H1 (cell line): ENCODE data around the gene TCERG1.

Experiments
- BCL11A ChIP-seq, 2 experiments: IDR thresholded peaks; one replicate each; pipeline ENCODE4 v1.6.1; 2011; ENCODE audit warnings: low read depth in 2 of 2, low read length in 2 of 2, mild to moderate bottlenecking in 2 of 2
- CEBPB ChIP-seq: IDR thresholded peaks from 2 replicates; pipeline ENCODE4 v1.6.1; 2012; ENCODE audit warnings: low read depth, low read length
- CTCF ChIP-seq, 3 experiments: IDR thresholded peaks; 1 replicate in 2 of 3; 2 replicates in 1 of 3; pipeline versions ENCODE4 v1.5.1 to v1.6.1; 2011; ENCODE audit warnings: low read length in 3 of 3, mild to moderate bottlenecking in 3 of 3, inconsistent platforms in 2 of 3, low read depth in 1 of 3, moderate library complexity in 1 of 3; ENCODE audit not compliant: insufficient read depth in 1 of 3; ENCODE audit errors: control extremely low read depth in 1 of 3
- EGR1 ChIP-seq: IDR thresholded peaks from 2 replicates; pipeline ENCODE4 v1.6.1; 2011; ENCODE audit warnings: low read depth, low read length, borderline replicate concordance
- EP300 ChIP-seq, 2 experiments: IDR thresholded peaks; 1 replicate in 1 of 2; 2 replicates in 1 of 2; pipeline ENCODE4 v1.6.1; 2011 to 2012; ENCODE audit warnings: low read depth in 2 of 2, low read length in 2 of 2, mild to moderate bottlenecking in 2 of 2, borderline replicate concordance in 1 of 2, inconsistent platforms in 1 of 2, moderate library complexity in 1 of 2
- GTF2F1 ChIP-seq: IDR thresholded peaks from 2 replicates; pipeline ENCODE4 v1.6.1; 2012; ENCODE audit warnings: low read depth, low read length, improper control_type of control experiment, borderline replicate concordance
- KDM1A ChIP-seq: fragments of 200-600, 300-600 bp; sonication (generic); IDR thresholded peaks from 2 replicates; pipeline ENCODE4 v1.7.1; 2016; ENCODE audit warnings: mild to moderate bottlenecking, low read length, borderline replicate concordance
- POLR2A ChIP-seq, 2 experiments: IDR thresholded peaks; 1 replicate in 1 of 2; 2 replicates in 1 of 2; pipeline ENCODE4 v1.6.1; 2011; ENCODE audit warnings: low read depth in 2 of 2, low read length in 2 of 2, mild to moderate bottlenecking in 2 of 2; ENCODE audit errors: control extremely low read depth in 1 of 2
- POLR2AphosphoS5 ChIP-seq: IDR thresholded peaks from 2 replicates; pipeline ENCODE4 v1.6.1; 2011; ENCODE audit warnings: low read depth, low read length
- RFX5 ChIP-seq: IDR thresholded peaks from 2 replicates; pipeline ENCODE4 v1.6.1; 2011; ENCODE audit warnings: low read depth, low read length, improper control_type of control experiment, borderline replicate concordance
- TAF1 ChIP-seq: IDR thresholded peaks from 2 replicates; pipeline ENCODE4 v1.6.1; 2011; ENCODE audit warnings: mild to moderate bottlenecking, low read depth, low read length
- ZNF274 ChIP-seq: IDR thresholded peaks from 2 replicates; pipeline ENCODE4 v1.7.0; 2012; ENCODE audit warnings: low read length, borderline replicate concordance; ENCODE audit errors: extremely low read depth
- TF ChIP-seq, protein P1 (sequence below): IDR thresholded peaks from 2 replicates; pipeline ENCODE4 v1.6.1; 2012; ENCODE audit warnings: inconsistent platforms

DNA sequence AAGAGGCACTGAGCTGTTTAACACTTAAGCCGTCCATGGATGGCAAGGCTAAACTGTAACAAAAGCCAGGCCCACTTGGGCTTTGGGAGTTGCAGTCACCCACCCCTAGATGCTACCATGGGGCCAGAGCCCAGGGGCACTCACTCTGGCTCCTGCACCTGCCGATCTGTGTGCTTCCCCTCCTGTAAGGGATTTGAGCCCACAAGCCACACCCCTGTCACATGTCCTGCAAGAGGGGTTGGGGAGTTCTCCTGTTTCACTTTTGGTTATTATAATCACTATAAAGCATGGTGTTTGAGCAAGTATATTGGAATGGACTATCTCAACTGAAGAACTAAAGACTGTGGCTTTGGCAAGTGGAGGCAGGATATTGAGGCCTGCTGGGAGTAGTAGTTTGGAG is 82.9 kb downstream of the TCERG1 start:
- TF ChIP-seq, protein P1, sequence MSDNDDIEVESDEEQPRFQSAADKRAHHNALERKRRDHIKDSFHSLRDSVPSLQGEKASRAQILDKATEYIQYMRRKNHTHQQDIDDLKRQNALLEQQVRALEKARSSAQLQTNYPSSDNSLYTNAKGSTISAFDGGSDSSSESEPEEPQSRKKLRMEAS: no peak
- TF ChIP-seq CEBPB (no peak), CTCF (IDR thresholded peaks at IDR 0.05; ENCODE audit: control extremely low read depth in 1 of 3, insufficient read depth in 1 of 3, low read depth in 1 of 3, low read length in 3 of 3) (no peak), POLR2AphosphoS5 (no peak), TAF1 (no peak), KDM1A (no peak), GTF2F1 (no peak), ZNF274 (no peak), BCL11A (IDR thresholded peaks at IDR 0.05; ENCODE audit: low read depth in 2 of 2, low read length in 2 of 2) (no peak), RFX5 (no peak), EP300 (IDR thresholded peaks at IDR 0.05; ENCODE audit: borderline replicate concordance in 1 of 2, low read depth in 2 of 2, low read length in 2 of 2) (no peak), POLR2A (IDR thresholded peaks at IDR 0.05; ENCODE audit: control extremely low read depth in 1 of 2, low read depth in 2 of 2, low read length in 2 of 2) (no peak), EGR1 (no peak)
